ENCODE results near the gene PHETA2. TPM values are rescaled to one million over a fixed set of nuclear protein-coding genes. Genes with fewer than 3 reads are reported as not detected.
"Not testable (repeated sequence)": the region's sequence is repeated elsewhere in the genome, so short reads cannot be mapped to it uniquely, and the experiment has no call there.

PHETA2 gene
- total RNA-seq, 1 experiment from 2014 or later = 2.6 TPM

DNA sequence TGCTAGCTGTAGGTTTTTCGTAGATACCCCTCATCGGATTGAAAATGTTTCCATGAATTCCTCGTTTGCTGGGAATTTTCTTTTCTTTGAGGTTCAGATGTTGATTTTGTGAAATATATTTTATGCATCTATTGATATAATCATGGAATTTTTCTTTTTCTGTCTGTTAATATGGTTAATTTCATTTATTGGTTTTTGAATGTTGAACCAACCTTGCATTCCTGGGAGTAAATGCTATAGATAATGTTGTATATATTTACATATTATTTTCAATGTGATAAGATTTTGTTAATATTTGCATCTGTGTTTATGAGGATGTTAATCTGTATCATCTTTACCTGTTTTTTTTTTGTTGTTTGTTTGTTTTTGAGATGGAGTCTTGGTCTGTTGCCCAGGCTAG is 27.2 kb downstream of the PHETA2 start:
- Mint-ChIP-seq H3K27ac (no peak overlapping the region), H3K27me3 (ENCODE audit: low read depth) (peaks cover 10% of the 10 kb centered on the region), H3K9me3 (peaks cover 37 to 41% of the 10 kb centered on the region in 2 experiments), H3K4me1 (no peaks in the 10 kb centered on the region), H3K36me3 (ENCODE audit: insufficient read depth in 1 of 3, low read depth in 3 of 3) (peaks cover 13 to 20% (median 18%) of the 10 kb centered on the region in 3 experiments), H3K4me3 (no peak overlapping the region)
- H3K79me2 ChIP-seq (ENCODE audit: insufficient read depth, low read length) = no peaks in the 10 kb centered on the region
- H3K79me1 ChIP-seq (ENCODE audit: insufficient read depth, low read depth, low read length, poor library complexity, severe bottlenecking) = no peaks in the 10 kb centered on the region
- H3K56ac ChIP-seq (ENCODE audit: insufficient read length, low read depth, low read length) = no peak overlapping the region
- H2AK5ac ChIP-seq (ENCODE audit: insufficient read length, low read length) = no peak overlapping the region
- H3K4me1 ChIP-seq (ENCODE audit: insufficient read depth, low read length) = no peaks in the 10 kb centered on the region; the same call in 1 of the 2 replicates
- H2BK12ac ChIP-seq (ENCODE audit: insufficient read length, low read depth, low read length) = no peak overlapping the region
- no CpG with 5 or more reads among the region's 3 CpGs for WGBS (ENCODE audit: extremely low coverage, insufficient read length, low lambda C conversion rate)
- H4K20me1 ChIP-seq (ENCODE audit: control insufficient read depth, insufficient read depth, insufficient read length) = no peaks in the 10 kb centered on the region
- no peak for DNase-seq
- H2BK120ac ChIP-seq (ENCODE audit: low read depth, low read length, poor library complexity, severe bottlenecking) = no peak overlapping the region
- no peak overlapping the region for H3K4ac ChIP-seq (ENCODE audit: low read depth, low read length)
- H3K27me3 ChIP-seq (ENCODE audit: insufficient read depth, low read length) = no peaks in the 10 kb centered on the region
- no peak overlapping the region for H3K4me2 ChIP-seq (ENCODE audit: insufficient read depth, insufficient read length, low read length)
- H3K23ac ChIP-seq (ENCODE audit: insufficient read length, low read depth, low read length) = no peak overlapping the region
- H2AFZ ChIP-seq (ENCODE audit: low read length) = no peak overlapping the region
- no peak overlapping the region for H3T11ph ChIP-seq (ENCODE audit: low read length)
- H4K8ac ChIP-seq (replicated peaks; ENCODE audit: insufficient read length, low read depth, low read length) = no peak overlapping the region
- H3K9ac ChIP-seq (ENCODE audit: extremely low read depth, insufficient read length, low read length) = no peak overlapping the region
- no peak overlapping the region for H3K18ac ChIP-seq (ENCODE audit: insufficient read length, low read depth, low read length)
- no peaks in the 10 kb centered on the region for H3K23me2 ChIP-seq (ENCODE audit: insufficient read length, low read depth, low read length, poor library complexity, severe bottlenecking)
- no peak overlapping the region for H3K14ac ChIP-seq (ENCODE audit: insufficient read depth, low read length)
- H3K9me3 ChIP-seq (ENCODE audit: control insufficient read depth, low read depth, low read length) = peaks cover 10% of the 10 kb centered on the region
- no peak overlapping the region for H4K91ac ChIP-seq (ENCODE audit: insufficient read length, low read depth, low read length)
- H2BK15ac ChIP-seq (ENCODE audit: low read depth, low read length) = no peak overlapping the region
- no peak overlapping the region for H4K5ac ChIP-seq (ENCODE audit: insufficient read length, low read depth, low read length)
- H2BK20ac ChIP-seq (ENCODE audit: low read depth, low read length, poor library complexity, severe bottlenecking) = no peak overlapping the region
- H2BK5ac ChIP-seq (ENCODE audit: insufficient read length, low read length) = no peak overlapping the region
- no peak overlapping the region for H3K27ac ChIP-seq (ENCODE audit: insufficient read length, low read depth, low read length)
- TF ChIP-seq, protein P1, sequence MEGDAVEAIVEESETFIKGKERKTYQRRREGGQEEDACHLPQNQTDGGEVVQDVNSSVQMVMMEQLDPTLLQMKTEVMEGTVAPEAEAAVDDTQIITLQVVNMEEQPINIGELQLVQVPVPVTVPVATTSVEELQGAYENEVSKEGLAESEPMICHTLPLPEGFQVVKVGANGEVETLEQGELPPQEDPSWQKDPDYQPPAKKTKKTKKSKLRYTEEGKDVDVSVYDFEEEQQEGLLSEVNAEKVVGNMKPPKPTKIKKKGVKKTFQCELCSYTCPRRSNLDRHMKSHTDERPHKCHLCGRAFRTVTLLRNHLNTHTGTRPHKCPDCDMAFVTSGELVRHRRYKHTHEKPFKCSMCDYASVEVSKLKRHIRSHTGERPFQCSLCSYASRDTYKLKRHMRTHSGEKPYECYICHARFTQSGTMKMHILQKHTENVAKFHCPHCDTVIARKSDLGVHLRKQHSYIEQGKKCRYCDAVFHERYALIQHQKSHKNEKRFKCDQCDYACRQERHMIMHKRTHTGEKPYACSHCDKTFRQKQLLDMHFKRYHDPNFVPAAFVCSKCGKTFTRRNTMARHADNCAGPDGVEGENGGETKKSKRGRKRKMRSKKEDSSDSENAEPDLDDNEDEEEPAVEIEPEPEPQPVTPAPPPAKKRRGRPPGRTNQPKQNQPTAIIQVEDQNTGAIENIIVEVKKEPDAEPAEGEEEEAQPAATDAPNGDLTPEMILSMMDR (conservative IDR thresholded peaks at IDR 0.05) = no peak

DNA sequence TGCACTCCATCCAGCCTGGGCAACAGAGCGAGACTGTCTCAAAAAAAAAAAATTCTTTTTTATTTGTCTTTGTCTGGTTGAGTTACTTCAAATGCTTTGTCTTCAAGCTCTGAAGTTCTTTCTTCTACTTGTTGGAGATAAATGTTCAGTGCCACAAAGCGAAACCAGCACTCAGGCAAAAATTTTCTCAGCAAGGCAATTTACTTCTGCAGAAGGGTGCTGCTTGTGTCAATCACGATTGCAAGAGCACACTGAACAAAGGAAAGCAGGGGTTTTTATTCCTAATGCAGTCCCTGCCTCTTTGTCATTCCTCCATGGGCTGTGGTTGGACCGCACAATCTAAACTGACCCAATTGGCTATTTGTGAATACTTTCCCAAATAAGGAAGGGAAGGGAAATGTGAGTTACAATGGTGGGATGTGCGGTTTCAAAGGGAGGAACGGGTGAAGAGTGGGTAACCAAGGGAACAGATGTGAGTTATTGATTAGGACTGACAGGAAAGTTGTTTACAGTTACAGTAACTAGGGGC is 30.3 kb downstream of the PHETA2 start:
- H2BK120ac ChIP-seq (ENCODE audit: low read depth, low read length, poor library complexity, severe bottlenecking); H3K79me1 ChIP-seq (ENCODE audit: insufficient read depth, low read depth, low read length, poor library complexity, severe bottlenecking); H3K23ac ChIP-seq (ENCODE audit: insufficient read length, low read depth, low read length); H3K9ac ChIP-seq (ENCODE audit: extremely low read depth, insufficient read length, low read length); H3K23me2 ChIP-seq (ENCODE audit: insufficient read length, low read depth, low read length, poor library complexity, severe bottlenecking); H3K4me1 Mint-ChIP-seq; H3K56ac ChIP-seq (ENCODE audit: insufficient read length, low read depth, low read length); H3T11ph ChIP-seq (ENCODE audit: low read length); H4K8ac ChIP-seq (replicated peaks; ENCODE audit: insufficient read length, low read depth, low read length); H3K4me3 Mint-ChIP-seq; H2AK5ac ChIP-seq (ENCODE audit: insufficient read length, low read length); H3K27me3 ChIP-seq (ENCODE audit: insufficient read depth, low read length); H3K4me2 ChIP-seq (ENCODE audit: insufficient read depth, insufficient read length, low read length); H2BK20ac ChIP-seq (ENCODE audit: low read depth, low read length, poor library complexity, severe bottlenecking); H2BK12ac ChIP-seq (ENCODE audit: insufficient read length, low read depth, low read length); H3K27ac ChIP-seq (ENCODE audit: insufficient read length, low read depth, low read length); H3K4ac ChIP-seq (ENCODE audit: low read depth, low read length); DNase-seq; H3K18ac ChIP-seq (ENCODE audit: insufficient read length, low read depth, low read length); H4K5ac ChIP-seq (ENCODE audit: insufficient read length, low read depth, low read length); H3K27ac Mint-ChIP-seq; H2AFZ ChIP-seq (ENCODE audit: low read length); H3K14ac ChIP-seq (ENCODE audit: insufficient read depth, low read length); H2BK5ac ChIP-seq (ENCODE audit: insufficient read length, low read length); H4K20me1 ChIP-seq (ENCODE audit: control insufficient read depth, insufficient read depth, insufficient read length); H3K9me3 ChIP-seq (ENCODE audit: control insufficient read depth, low read depth, low read length); H2BK15ac ChIP-seq (ENCODE audit: low read depth, low read length); H3K79me2 ChIP-seq (ENCODE audit: insufficient read depth, low read length); H3K4me1 ChIP-seq (ENCODE audit: insufficient read depth, low read length); H4K91ac ChIP-seq (ENCODE audit: insufficient read length, low read depth, low read length): not testable (repeated sequence)
- no CpG with 5 or more reads among the region's 6 CpGs for WGBS (ENCODE audit: extremely low coverage, insufficient read length, low lambda C conversion rate)
- H3K27me3 Mint-ChIP-seq (ENCODE audit: low read depth) = peaks cover 16% of the 10 kb centered on the region
- peaks cover 35 to 38% of the 10 kb centered on the region in 2 experiments for H3K9me3 Mint-ChIP-seq
- peaks cover 13 to 16% (median 16%) of the 10 kb centered on the region in 3 experiments for H3K36me3 Mint-ChIP-seq (ENCODE audit: insufficient read depth in 1 of 3, low read depth in 3 of 3)

Data from H9 (cell line).